ENCODE data around the gene RCSD1.

DNA sequence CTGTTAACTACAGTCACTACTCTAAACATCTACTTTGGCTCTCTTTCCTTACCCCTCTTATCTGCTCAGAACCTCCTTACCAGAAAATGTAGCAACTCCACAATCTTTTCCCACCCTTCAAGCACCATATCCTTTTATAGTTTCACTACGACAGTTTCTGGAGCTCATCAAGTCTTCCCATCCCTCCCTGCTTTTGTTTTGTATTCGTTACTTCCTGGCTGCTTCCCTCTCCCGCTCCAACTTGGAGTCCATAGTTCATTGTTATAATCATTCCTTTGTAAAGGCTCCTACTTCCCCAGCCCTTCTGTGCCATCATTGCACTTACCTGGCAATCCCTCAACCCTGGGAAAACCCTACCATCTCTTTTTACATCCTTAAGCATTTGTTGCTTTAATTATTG, 109.7 kb downstream of the RCSD1 start:
- TF ChIP-seq, protein P1, sequence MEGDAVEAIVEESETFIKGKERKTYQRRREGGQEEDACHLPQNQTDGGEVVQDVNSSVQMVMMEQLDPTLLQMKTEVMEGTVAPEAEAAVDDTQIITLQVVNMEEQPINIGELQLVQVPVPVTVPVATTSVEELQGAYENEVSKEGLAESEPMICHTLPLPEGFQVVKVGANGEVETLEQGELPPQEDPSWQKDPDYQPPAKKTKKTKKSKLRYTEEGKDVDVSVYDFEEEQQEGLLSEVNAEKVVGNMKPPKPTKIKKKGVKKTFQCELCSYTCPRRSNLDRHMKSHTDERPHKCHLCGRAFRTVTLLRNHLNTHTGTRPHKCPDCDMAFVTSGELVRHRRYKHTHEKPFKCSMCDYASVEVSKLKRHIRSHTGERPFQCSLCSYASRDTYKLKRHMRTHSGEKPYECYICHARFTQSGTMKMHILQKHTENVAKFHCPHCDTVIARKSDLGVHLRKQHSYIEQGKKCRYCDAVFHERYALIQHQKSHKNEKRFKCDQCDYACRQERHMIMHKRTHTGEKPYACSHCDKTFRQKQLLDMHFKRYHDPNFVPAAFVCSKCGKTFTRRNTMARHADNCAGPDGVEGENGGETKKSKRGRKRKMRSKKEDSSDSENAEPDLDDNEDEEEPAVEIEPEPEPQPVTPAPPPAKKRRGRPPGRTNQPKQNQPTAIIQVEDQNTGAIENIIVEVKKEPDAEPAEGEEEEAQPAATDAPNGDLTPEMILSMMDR (IDR thresholded peaks at IDR 0.05; ENCODE audit: poor library complexity) = no peak
- TF ChIP-seq EZH2 (IDR thresholded peaks at IDR 0.05; ENCODE audit: borderline replicate concordance) (no peak), EZH2phosphoT487 (IDR thresholded peaks at IDR 0.05; ENCODE audit: low read depth, severe bottlenecking, unreplicated experiment) (no peak)

Measured in hepatocyte (in vitro differentiated cells).